Stimulated activated CD8-positive, alpha-beta memory T cell treated with anti-CD3 and anti-CD28 coated beads, Interleukin-12 subunit alpha, Interleukin-12 subunit beta, amount 100 ng/mL, for 24 hours (primary cell): ENCODE data around the gene CENPB.
A peak's percentile ranks its signal among the peaks of the same experiment; 100 is the strongest.

Experiments used
- DNase-seq: peaks from one replicate; pipeline ENCODE4 v3.0.0-alpha.2; 2020; ENCODE audit errors: extremely low read depth

Gene CENPB

DNA sequence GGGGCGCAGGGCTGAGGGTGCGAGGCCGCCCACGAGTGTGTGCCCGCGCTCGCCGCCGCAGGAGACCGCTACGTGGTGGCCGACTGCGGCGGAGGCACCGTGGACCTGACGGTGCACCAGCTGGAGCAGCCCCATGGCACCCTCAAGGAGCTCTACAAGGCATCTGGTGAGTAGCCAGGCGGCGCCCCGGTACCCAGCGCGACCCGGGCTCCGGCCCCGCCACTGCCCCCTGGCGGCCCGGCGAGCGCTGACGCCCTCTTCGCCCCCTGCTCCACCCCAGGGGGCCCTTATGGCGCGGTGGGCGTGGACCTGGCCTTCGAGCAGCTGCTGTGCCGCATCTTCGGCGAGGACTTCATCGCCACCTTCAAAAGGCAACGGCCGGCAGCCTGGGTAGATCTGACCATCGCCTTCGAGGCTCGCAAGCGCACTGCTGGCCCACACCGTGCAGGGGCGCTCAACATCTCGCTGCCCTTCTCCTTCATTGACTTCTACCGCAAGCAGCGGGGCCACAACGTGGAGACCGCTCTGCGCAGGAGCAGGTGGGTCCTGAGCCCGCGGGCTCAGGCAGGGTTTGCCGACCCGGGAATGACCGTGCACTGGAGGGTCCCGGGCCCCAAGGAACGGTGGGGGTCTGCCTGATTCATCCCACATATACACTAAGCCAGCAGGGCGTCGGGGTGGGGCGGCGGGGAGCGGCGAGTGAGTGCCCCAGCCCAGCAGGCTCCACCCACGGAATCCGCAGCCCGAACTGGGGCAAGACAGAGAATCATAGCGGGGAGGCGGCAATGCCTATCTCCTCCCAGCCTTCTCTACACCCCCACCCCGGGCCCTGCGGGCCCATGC, 36.6 kb downstream of the CENPB start:
- DNase-seq: no peak

GRCh38 chr20:3749087-3749688, 37.4 kb downstream of the CENPB start:
- no peak for DNase-seq

DNA sequence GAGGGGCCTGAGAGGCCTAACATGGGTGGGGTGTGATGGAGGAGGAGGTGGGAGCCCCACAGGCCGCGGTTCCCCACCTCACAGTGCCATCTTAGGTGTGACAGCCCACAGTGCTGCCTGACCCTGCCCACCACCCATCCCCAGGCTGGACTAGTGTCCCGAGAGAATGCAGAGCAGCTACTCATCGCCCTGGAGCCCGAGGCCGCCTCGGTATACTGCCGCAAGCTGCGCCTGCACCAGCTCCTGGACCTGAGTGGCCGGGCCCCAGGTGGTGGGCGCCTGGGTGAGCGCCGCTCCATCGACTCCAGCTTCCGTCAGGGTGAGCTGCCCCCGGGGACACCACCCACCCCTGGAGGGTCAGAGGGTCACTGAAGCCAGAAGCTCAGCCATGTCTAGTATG, 38.5 kb downstream of the CENPB start:
- DNase-seq: no peak

GRCh38 chr20:3747471-3747870, 39.1 kb downstream of the CENPB start:
- no peak for DNase-seq

- no peak for DNase-seq
Observed at GRCh38 chr20:3745686-3746173, 40.8 kb downstream of the CENPB start.

- peak; percentile 50 for DNase-seq
Observed at GRCh38 chr20:3744806-3745685, 41.5 kb downstream of the CENPB start.

- no peak for DNase-seq
Observed at GRCh38 chr20:3744037-3744436, 42.5 kb downstream of the CENPB start.

DNA sequence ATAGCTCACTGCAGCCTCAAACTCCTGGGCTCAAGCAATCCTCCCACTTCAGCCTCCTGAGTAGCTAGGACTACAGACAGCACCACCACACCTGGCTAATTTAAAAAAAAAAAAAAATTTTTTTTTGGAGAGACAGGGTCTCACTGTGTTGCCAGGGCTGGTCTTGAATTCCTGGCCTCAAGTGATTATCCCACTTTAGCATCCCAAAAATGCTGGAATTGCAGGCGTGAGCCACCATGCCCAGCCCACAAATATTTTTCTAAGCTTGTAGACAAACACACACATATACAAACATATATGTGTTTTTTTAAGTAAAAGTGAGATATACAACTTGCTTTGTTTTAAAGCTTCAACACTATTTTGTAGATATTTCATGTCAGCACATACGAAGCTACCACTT, 43.3 kb downstream of the CENPB start:
- no peak for DNase-seq

DNA sequence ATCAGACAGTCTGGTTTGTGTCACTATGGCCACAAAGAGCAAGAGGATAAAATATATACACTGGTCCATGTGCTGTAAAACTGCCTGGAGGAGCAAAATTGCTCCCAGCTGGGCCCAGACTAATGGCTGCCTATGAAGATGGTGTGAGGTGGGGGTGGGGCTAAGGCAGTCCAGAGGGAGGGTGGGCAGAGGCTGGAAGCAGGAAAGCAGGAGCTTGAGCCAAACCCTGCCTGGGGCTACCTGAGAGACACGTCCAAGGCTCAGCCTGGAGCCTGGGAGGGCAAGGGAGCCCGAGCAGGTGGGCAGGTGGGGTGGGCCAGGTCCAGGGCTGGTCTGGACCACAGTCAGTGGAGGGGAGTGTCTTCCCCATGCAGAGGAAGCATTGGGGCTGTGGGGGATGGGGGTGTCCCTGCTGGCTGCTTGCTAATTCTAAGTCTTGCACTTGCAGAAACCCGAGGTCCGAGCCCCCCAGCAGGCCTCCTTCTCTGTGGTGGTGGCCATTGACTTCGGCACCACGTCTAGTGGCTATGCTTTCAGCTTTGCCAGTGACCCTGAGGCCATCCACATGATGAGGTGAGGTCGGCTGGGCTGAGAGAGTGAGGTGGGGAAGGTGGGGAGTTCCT, 44.6 kb downstream of the CENPB start:
- DNase-seq: no peak

- no peak for DNase-seq
Observed at GRCh38 chr20:3740615-3741301, 45.8 kb downstream of the CENPB start.

- DNase-seq: no peak
Observed at GRCh38 chr20:3739926-3740451, 46.6 kb downstream of the CENPB start.

DNA sequence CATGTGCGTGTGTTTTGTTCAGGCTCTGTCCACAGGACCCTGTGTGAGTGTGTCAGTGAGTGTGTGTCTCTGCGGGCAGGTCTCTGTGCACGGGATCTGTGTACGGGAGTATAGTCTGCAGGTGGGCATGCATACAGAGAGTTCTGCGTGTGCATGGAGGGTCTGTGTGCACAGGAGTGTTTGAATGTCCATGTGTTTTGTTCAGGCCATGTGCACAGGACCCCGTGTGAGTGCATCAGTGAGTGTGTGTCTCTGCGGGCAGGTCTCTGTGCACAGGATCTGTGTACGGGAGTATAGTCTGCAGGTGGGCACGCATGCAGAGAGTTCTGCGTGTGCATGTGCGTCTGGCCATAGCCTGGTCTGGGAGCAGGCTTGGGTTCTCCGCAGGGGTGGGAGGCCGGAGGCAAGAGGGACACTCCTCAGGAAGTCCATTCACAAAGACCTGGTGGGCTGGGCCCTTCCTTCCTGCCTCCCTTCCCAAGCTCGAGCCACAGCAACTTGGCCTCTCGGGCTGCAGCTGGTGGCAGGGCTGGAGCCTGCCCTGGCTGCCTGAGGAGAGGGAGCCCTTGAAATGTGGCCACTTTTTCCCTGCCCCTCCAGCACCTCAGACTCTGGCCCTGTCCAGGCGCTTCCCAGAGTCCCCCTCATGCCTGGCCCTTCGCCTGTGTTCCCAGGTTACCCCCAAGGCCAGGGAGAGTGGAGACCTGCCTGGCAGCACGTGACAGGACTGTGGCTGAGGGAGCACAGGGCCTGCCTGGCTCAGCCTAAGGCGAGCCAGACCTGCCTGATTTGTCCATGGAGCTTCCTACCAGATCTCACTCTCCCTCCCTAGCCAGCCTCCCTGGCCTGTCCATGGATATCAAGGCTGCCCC, 47.2 kb downstream of the CENPB start:
- no peak for DNase-seq

DNA sequence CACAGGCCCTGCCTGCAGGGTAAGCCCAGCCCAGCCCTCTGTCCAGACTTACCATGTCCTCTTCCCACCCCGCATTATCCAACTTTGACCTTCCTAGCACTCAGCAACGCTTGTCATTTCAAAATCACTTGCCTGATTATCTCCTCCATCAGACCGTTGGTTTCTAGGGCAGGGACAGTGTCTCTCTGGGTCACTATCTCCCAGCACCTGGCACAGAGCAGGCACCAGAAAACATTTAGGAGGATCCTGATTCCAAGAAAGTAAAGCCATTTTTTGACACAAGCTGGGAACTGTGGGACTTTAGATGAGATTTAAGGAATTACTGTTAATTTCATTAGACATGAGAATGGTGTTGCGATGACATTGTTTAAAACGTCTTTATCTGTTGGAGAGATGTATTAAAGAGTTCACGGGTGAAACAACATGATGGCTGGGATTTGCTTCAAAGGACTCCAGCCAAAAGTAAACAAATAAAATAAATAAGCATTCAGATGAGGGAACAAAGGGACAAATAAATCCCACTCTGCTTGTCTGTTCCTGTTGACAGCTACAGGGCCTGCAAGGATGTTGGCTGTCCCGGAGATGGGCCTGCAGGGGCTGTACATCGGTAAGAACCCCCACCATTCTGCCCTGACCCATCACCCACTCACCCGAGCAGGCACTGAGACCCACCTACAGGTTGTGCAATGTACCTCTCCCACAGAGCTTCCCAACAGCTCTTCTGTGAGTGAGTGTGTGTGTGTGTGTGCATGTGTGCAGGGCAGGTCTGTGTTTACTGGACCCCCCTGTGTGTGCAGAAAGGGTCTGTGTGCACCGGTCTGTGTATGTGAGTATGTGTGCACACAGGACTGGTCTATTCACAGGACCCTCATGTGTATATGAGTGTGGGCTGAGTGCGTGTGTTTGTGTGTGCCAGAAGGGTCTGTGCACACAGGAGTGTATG, 48.2 kb downstream of the CENPB start:
- DNase-seq: no peak

GRCh38 chr20:3735768-3736167, 50.8 kb downstream of the CENPB start:
- DNase-seq: no peak

GRCh38 chr20:3734111-3734843, 52.3 kb downstream of the CENPB start:
- no peak for DNase-seq
